Activated naive CD8-positive, alpha-beta T cell treated with anti-CD3 and anti-CD28 coated beads, Interleukin-2, amount 50 U/mL, for 16 hours (primary cell): ENCODE data around the gene CMSS1.

Experiments
- DNase-seq: peaks from one replicate; pipeline ENCODE4 v3.0.0-alpha.2; 2020; ENCODE audit warnings: low read depth, low spot score

The CMSS1 gene

DNA sequence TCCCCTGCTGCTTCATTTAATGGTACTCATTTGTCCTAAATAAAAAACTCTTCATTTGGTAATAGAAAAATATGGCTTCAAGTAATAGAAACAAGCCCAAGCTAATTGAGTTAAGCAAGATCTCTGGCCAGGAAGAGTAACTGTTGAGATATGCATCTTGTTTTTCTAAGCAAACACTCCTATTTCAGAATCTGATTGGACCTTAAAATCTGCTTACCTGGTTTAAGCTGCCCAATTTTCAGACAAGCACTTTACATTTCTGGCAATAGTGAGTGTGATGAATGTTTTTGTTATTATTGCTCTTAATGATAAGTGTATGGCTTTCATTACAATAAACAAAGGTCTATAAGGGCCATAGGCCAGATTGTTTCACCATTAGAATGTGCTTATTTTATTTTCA, 86.2 kb downstream of the CMSS1 start:
- DNase-seq, result no peak

DNA sequence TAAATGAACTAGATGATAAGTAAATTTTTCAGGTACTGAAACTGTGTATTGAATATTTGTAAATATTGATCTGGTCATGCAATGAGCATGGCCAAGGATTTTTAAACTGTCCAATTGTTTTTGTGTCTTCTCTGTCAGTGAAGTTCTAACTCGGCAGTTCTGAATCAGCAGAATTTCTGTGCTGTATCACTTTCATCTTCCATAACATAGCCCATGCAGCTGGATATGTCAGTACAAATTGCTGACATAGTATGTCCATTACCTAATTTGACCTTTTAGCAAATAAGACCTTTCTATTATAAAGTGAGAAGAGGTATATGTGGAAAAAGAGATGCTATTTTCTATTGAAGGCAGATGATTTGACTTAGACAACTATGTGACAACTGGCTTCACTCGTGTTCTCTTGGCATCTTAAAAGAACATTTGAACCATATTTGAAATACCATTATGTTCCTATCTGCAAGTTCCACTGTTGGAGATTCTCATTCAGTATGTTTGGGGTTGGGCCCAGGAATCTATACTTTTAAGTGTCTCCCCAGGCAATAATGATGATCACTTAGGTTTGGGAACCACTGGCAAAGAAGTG, 90.4 kb downstream of the CMSS1 start:
- DNase-seq, result no peak

GRCh38 chr3:99909714-99910495, 92.2 kb downstream of the CMSS1 start:
- no peak for DNase-seq

DNA sequence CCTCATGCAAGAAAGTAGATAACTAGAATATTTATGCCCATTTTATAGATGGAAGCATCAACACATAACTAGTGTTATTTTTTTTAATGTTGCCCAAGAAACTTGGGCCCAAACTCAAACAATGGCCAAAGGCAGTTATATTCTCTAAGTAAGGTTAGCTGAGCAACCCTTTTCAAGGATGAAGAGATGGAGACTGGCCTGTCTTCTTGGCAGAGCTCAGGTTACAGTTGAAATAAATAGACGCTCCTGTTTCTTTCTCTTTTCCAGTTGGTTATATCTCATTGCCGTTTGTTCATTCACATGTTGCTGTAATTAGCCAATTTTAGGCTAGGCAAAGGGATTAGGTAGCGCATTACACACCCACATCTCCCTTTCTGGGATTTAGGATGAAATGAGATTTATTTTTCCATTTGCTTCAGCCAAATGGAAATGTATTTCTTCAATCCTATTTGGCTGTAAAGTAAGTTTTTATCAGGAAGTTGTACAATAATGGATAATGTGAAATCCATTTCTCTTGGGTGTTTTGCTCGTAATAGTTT, 93.2 kb downstream of the CMSS1 start:
- DNase-seq, result no peak

- no peak for DNase-seq
Measured at GRCh38 chr3:99911433-99911832, 93.8 kb downstream of the CMSS1 start.

GRCh38 chr3:99915906-99916432, 98.3 kb downstream of the CMSS1 start:
- no peak for DNase-seq

- DNase-seq, result no peak
Measured at GRCh38 chr3:99918715-99919114, 101.1 kb downstream of the CMSS1 start.

- no peak for DNase-seq
Measured at GRCh38 chr3:99919694-99920093, 102.0 kb downstream of the CMSS1 start.

- no peak for DNase-seq
Measured at GRCh38 chr3:99920481-99921376, 103.1 kb downstream of the CMSS1 start.

GRCh38 chr3:99921377-99921695, 103.7 kb downstream of the CMSS1 start:
- no peak for DNase-seq

GRCh38 chr3:99921986-99922385, 104.3 kb downstream of the CMSS1 start:
- DNase-seq, result no peak

- no peak for DNase-seq
Measured at GRCh38 chr3:99923873-99924272, 106.2 kb downstream of the CMSS1 start.

GRCh38 chr3:99925584-99926230, 108.0 kb downstream of the CMSS1 start:
- no peak for DNase-seq

GRCh38 chr3:99927671-99928457, 110.2 kb downstream of the CMSS1 start:
- no peak for DNase-seq

DNA sequence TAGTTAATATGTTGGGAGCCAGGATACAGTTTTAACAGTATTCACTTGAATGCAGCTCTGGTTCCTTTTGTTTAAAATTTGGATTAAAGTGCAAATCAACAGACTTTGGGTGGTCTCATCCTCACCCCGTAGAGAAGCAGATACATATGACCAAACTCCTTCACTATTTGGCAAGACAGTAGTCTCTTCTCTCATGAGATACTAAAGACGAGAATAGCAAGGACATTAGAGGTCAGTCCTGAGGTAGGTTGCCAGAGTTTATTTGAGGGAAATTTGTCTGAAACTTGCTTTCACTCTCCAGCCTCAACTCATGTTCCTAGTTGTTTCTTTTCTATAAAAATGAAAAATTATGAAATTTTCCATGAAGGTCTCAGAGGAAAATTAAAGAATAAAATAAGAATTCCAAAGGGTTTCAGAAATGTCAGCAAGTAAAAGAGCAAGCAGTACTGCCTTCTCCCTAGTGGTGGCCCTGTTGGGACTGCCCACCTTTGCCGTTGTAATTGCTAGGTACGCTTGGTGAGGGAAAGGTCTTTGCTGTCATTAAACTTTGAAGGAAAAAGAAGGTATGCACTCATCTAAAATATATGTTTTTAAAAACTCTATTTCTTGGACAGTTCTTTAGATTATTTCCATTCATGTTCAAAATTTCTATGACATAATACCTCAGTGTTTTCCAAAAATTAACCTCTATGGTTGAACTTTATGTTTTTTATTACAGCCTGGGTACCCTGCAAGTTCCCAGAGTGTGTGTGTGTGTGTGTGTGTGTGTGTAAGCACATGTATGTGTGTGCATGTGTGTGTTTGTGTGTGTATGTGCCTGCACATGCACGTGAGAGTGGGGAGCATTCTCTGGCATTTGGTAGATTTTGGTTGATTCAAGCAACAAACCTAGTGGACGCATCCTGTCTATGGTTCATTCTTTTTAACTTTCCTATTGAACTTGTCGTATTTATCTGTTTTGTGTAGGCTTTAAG, 111.4 kb downstream of the CMSS1 start:
- no peak for DNase-seq

DNA sequence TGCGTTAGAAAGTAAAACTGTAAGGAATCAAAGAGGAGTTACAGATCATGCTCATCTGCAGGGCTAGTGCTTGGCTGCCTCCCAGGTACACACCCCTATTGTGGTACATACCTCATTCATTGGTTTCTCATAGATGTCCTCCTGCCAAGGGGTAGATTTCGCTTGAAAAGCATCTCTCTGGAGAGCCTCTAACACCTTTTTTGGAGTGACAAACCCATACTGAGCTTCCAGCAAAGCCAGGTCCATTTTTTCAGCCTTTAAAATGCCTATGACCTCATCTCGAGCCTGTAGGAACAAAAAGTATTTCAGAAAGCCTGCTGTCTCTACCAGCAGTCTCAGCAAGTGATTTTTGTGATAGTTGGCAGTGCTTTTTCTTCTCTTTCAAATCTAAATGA, 112.1 kb downstream of the CMSS1 start:
- DNase-seq, result no peak

GRCh38 chr3:99931059-99931458, 113.4 kb downstream of the CMSS1 start:
- no peak for DNase-seq

DNA sequence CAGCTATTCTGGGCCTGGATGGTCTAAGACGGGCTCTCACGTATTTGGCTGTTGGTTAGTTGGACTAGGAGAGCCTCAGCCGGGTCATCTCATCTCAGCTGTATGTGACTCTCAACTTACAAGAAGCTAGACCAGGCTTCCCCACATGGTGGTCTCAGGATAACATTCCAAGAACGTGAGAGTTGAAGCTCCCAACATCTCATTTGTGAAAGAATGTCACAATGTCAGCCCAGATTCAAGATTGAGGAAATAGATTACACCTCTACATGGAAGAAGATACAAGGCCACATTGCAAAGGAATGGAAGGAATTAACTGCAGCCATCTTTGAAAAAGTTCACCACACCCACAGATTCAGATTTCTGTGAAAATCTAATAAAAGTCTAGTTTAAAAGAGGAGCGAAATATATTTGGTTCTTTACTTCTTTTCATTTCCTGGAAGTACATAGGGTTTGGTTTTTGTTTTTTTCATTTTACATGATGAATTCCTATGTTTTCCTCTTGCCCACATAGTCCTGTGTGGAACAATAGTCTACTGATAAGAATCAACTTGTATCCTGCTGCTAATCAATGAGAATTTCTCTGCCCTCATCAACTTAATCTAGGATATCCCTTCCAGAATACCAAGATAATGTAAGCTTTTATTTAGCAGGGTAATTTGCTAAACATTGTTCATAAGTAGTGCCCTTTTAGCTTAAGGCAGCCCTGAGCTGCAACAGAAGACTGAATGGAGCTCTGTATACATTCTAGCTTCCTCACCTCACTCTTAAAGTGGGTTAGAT, 116.5 kb downstream of the CMSS1 start:
- DNase-seq, result no peak
